OCI-LY3 (cell line): ENCODE data around the gene ITGA7.
A peak's percentile ranks its signal among the peaks of the same experiment; 100 is the strongest.

Source experiments
- H2AFZ ChIP-seq: fragments of 200-600, 300-600 bp; shearing (Covaris generic); 2 replicates; pipeline ENCODE4 v1.6.0; 2014; ENCODE audit warnings: antibody characterized with exemption, low read depth, low read length
- H3K27ac ChIP-seq: fragments of 200-600, 300-600 bp; sonication (generic); 2 replicates; pipeline ENCODE4 v1.5.1; 2014; ENCODE audit warnings: mild to moderate bottlenecking, low read length, moderate library complexity, mixed read lengths
- H3K27me3 ChIP-seq: fragments of 200-600, 300-600 bp; sonication (generic); 2 replicates; pipeline ENCODE4 v1.6.1; 2014; ENCODE audit warnings: low read depth, low read length, mixed read lengths
- H3K36me3 ChIP-seq: fragments of 200-600, 300-600 bp; sonication (generic); replicated peaks from 2 replicates; pipeline ENCODE3; 2014; ENCODE audit warnings: low read depth, low read length, mixed read lengths
- H3K4me1 ChIP-seq: fragments of 300-600, 200-600 bp; sonication (generic); 2 replicates; pipeline ENCODE4 v1.6.1; 2014; ENCODE audit warnings: low read length, mixed read lengths
- H3K4me2 ChIP-seq: fragments of 200-600, 300-600 bp; sonication (generic); 2 replicates; pipeline ENCODE4 v1.6.1; 2014; ENCODE audit warnings: low read length, mixed read lengths
- H3K4me3 ChIP-seq: fragments of 300-600, 200-600 bp; sonication (generic); 2 replicates; pipeline ENCODE4 v1.5.1; 2014; ENCODE audit warnings: antibody characterized with exemption, mild to moderate bottlenecking, low read length, moderate library complexity
- H3K79me2 ChIP-seq: fragments of 300-600, 200-600 bp; shearing (Covaris generic); 2 replicates; pipeline ENCODE4 v1.6.1; 2014; ENCODE audit warnings: mild to moderate bottlenecking, low read length, mixed read lengths
- H3K9ac ChIP-seq: fragments of 300-600, 200-600 bp; shearing (Covaris generic); 2 replicates; pipeline ENCODE4 v1.6.0; 2014; ENCODE audit warnings: mild to moderate bottlenecking, low read length, moderate library complexity
- H3K9me3 ChIP-seq: fragments of 200-600, 300-600 bp; shearing (Covaris generic); 2 replicates; pipeline ENCODE4 v1.6.1; 2014; ENCODE audit warnings: low read length, mixed read lengths; ENCODE audit not compliant: insufficient read depth
- H4K20me1 ChIP-seq: fragments of 200-600, 300-600 bp; sonication (generic); 2 replicates; pipeline ENCODE4 v1.6.1; 2016; ENCODE audit warnings: low read length, mixed read lengths; ENCODE audit not compliant: insufficient read depth
- CTCF ChIP-seq: fragments of 200-600, 300-600 bp; sonication (generic); IDR thresholded peaks from 2 replicates; pipeline ENCODE4 v1.5.1; 2014; ENCODE audit warnings: antibody characterized with exemption, low read length, low read depth
- EZH2phosphoT487 ChIP-seq: fragments of 200-600 bp; shearing (Covaris generic); IDR thresholded peaks from 2 replicates; pipeline ENCODE4 v1.6.1; 2018; ENCODE audit warnings: antibody characterized with exemption, mixed run types, low read depth

ITGA7 gene

GRCh38 chr12:55685671-55686070 is 22.0 kb downstream of the ITGA7 start:
- Histone ChIP-seq H3K4me1 (peaks cover 11% of the 10 kb centered on the region), H4K20me1 (no peaks in the 10 kb centered on the region), H3K27ac (no peak overlapping the region), H2AFZ (no peak overlapping the region), H3K9me3 (no peaks in the 10 kb centered on the region), H3K36me3 (no peaks in the 10 kb centered on the region), H3K79me2 (no peaks in the 10 kb centered on the region), H3K4me3 (no peak overlapping the region), H3K4me2 (no peak overlapping the region), H3K27me3 (peaks cover 3% of the 10 kb centered on the region; the same call in 1 of the 2 replicates), H3K9ac (no peak overlapping the region)
- no peak for TF ChIP-seq CTCF
- no peak for TF ChIP-seq EZH2phosphoT487

GRCh38 chr12:55684761-55685370 is 22.8 kb downstream of the ITGA7 start:
- Histone ChIP-seq H2AFZ (no peak overlapping the region), H3K36me3 (no peaks in the 10 kb centered on the region), H3K4me2 (no peak overlapping the region), H3K27ac (no peak overlapping the region), H3K27me3 (peaks cover 3% of the 10 kb centered on the region; the same call in 1 of the 2 replicates), H3K4me1 (peaks cover 11% of the 10 kb centered on the region), H3K79me2 (no peaks in the 10 kb centered on the region), H3K9me3 (no peaks in the 10 kb centered on the region), H4K20me1 (no peaks in the 10 kb centered on the region), H3K4me3 (no peak overlapping the region), H3K9ac (no peak overlapping the region)
- no peak for TF ChIP-seq CTCF
- TF ChIP-seq EZH2phosphoT487, result no peak

- H3K4me3 ChIP-seq, result no peak overlapping the region
- no peaks in the 10 kb centered on the region for H3K36me3 ChIP-seq
- H3K9ac ChIP-seq, result no peak overlapping the region
- no peaks in the 10 kb centered on the region for H3K9me3 ChIP-seq
- H3K4me1 ChIP-seq, result peaks cover 11% of the 10 kb centered on the region
- H4K20me1 ChIP-seq, result no peaks in the 10 kb centered on the region
- no peak overlapping the region for H2AFZ ChIP-seq
- H3K4me2 ChIP-seq, result no peak overlapping the region
- no peak overlapping the region for H3K27ac ChIP-seq
- TF ChIP-seq EZH2phosphoT487 (no peak), CTCF (no peak)
- no peaks in the 10 kb centered on the region for H3K79me2 ChIP-seq
- peaks cover 3% of the 10 kb centered on the region; the same call in 1 of the 2 replicates for H3K27me3 ChIP-seq
Observed at GRCh38 chr12:55683676-55684075, 24.0 kb downstream of the ITGA7 start.

GRCh38 chr12:55682087-55682796 is 25.5 kb downstream of the ITGA7 start:
- Histone ChIP-seq H3K36me3 (no peaks in the 10 kb centered on the region), H2AFZ (peak overlapping the region; percentile 92), H3K4me1 (peaks cover 11% of the 10 kb centered on the region), H3K27me3 (peaks cover 3% of the 10 kb centered on the region; the same call in 1 of the 2 replicates), H4K20me1 (no peaks in the 10 kb centered on the region), H3K9me3 (no peaks in the 10 kb centered on the region), H3K9ac (peak overlapping the region; percentile 37), H3K4me3 (peak overlapping the region; percentile 73), H3K4me2 (peak overlapping the region; percentile 89), H3K79me2 (no peaks in the 10 kb centered on the region), H3K27ac (no peak overlapping the region)
- TF ChIP-seq CTCF (no peak), EZH2phosphoT487 (no peak)
